HEK293T (cell line): ENCODE measurements around the gene PID1.

Source experiments
- CTCF ChIA-PET: fragments of 350-600 bp; formaldehyde crosslinking; extraction: SDS; loops from one replicate; lab custom pipeline; 2021; ENCODE audit warnings: antibody characterized with exemption, inconsistent platforms; lab: Yijun Ruan, JAX
- POLR2A ChIA-PET: fragments of 350-600 bp; formaldehyde crosslinking; extraction: SDS; loops from one replicate; lab custom pipeline; 2020; ENCODE audit warnings: antibody characterized with exemption, inconsistent platforms; lab: Yijun Ruan, JAX
- DNase-seq: peaks from one replicate; pipeline ENCODE4 v3.0.0; 2012; ENCODE audit warnings: mixed read lengths; ENCODE audit errors: extremely low spot score
- ARNT ChIP-seq: fragments of 450-650 bp; IDR thresholded peaks from 2 replicates; pipeline ENCODE4 v1.6.1; 2017; ENCODE audit warnings: mild to moderate bottlenecking
- BHLHE40 ChIP-seq: fragments of 450-650 bp; IDR thresholded peaks from 2 replicates; pipeline ENCODE4 v1.6.1; 2016; ENCODE audit warnings: mild to moderate bottlenecking, moderate library complexity, borderline replicate concordance
- CTBP1 ChIP-seq: fragments of 450-650 bp; IDR thresholded peaks from 2 replicates; pipeline ENCODE4 v1.6.1; 2016; ENCODE audit warnings: borderline replicate concordance
- ELF4 ChIP-seq: fragments of 450-650 bp; IDR thresholded peaks from 2 replicates; pipeline ENCODE4 v1.6.1; 2017; ENCODE audit warnings: antibody characterized with exemption
- FOXA1 ChIP-seq: fragments of 450-650 bp; IDR thresholded peaks from 2 replicates; pipeline ENCODE4 v1.6.1; 2016; ENCODE audit warnings: mild to moderate bottlenecking
- FOXK2 ChIP-seq: fragments of 450-650 bp; IDR thresholded peaks from 2 replicates; pipeline ENCODE4 v1.6.1; 2016; ENCODE audit warnings: mild to moderate bottlenecking
- FOXM1 ChIP-seq: fragments of 450-650 bp; IDR thresholded peaks from 2 replicates; pipeline ENCODE4 v1.6.1; 2017; ENCODE audit warnings: mild to moderate bottlenecking, borderline replicate concordance
- HDGF ChIP-seq: fragments of 450-650 bp; IDR thresholded peaks from 2 replicates; pipeline ENCODE4 v1.6.1; 2017; ENCODE audit warnings: antibody characterized with exemption, borderline replicate concordance
- L3MBTL2 ChIP-seq: fragments of 450-650 bp; conservative IDR thresholded peaks from 2 replicates; pipeline ENCODE4 v1.6.1; 2016; ENCODE audit warnings: mild to moderate bottlenecking
- LEF1 ChIP-seq: fragments of 450-650 bp; IDR thresholded peaks from 2 replicates; pipeline ENCODE4 v1.6.1; 2017; ENCODE audit warnings: mild to moderate bottlenecking, borderline replicate concordance
- NFRKB ChIP-seq: fragments of 450-650 bp; IDR thresholded peaks from 2 replicates; pipeline ENCODE4 v1.6.1; 2016; ENCODE audit warnings: mild to moderate bottlenecking, moderate library complexity
- PKNOX1 ChIP-seq: fragments of 450-650 bp; IDR thresholded peaks from 2 replicates; pipeline ENCODE4 v1.6.1; 2016
- SP1 ChIP-seq: fragments of 450-650 bp; IDR thresholded peaks from 2 replicates; pipeline ENCODE4 v1.6.1; 2017
- SUZ12 ChIP-seq: fragments of 450-650 bp; IDR thresholded peaks from 2 replicates; pipeline ENCODE4 v1.6.1; 2016; ENCODE audit warnings: mild to moderate bottlenecking
- TARDBP ChIP-seq: fragments of 450-650 bp; IDR thresholded peaks from 2 replicates; pipeline ENCODE4 v1.6.1; 2016
- ZNF384 ChIP-seq: fragments of 450-650 bp; IDR thresholded peaks from 2 replicates; pipeline ENCODE4 v1.6.1; 2016

PID1 gene

GRCh38 chr2:229270551-229271410, at the start of gene PID1:
TSS of gene PID1 (minus strand) at chr2:229271287. CDS start at chr2:229271043, 244 bp downstream.
- ChIA-PET CTCF (no interaction called here), POLR2A (no interaction called here)
- no peak for TF ChIP-seq ELF4
- no peak for TF ChIP-seq ZNF384
- TF ChIP-seq PKNOX1, result no peak
- no peak for TF ChIP-seq FOXA1
- no peak for TF ChIP-seq SUZ12
- no peak for TF ChIP-seq CTBP1
- no peak for TF ChIP-seq ARNT
- TF ChIP-seq FOXM1, result no peak
- no peak for TF ChIP-seq FOXK2
- TF ChIP-seq SP1, result no peak
- no peak for TF ChIP-seq NFRKB
- peak; percentile 18 for DNase-seq

- no peak for DNase-seq
- TF ChIP-seq ELF4 (no peak), ZNF384 (no peak), ARNT (no peak), BHLHE40 (no peak), FOXK2 (no peak), FOXM1 (no peak), PKNOX1 (no peak)
- ChIA-PET CTCF (no interaction called here), POLR2A (no interaction called here)
Observed at GRCh38 chr2:229319558-229319957, 48.5 kb upstream of the PID1 start.

- TF ChIP-seq SUZ12 (no peak), FOXA1 (no peak), ARNT (no peak)
- ChIA-PET POLR2A (no interaction called here), CTCF (no interaction called here)
Observed at GRCh38 chr2:229314117-229314516, 43.0 kb upstream of the PID1 start.

GRCh38 chr2:229313591-229313990, 42.5 kb upstream of the PID1 start:
- POLR2A ChIA-PET, result no interaction called here
- TF ChIP-seq NFRKB (no peak), SP1 (no peak), TARDBP (no peak)
- CTCF ChIA-PET, result no interaction called here
- DNase-seq, result no peak

More at GRCh38 chr2:229314117-229314516, 43.0 kb upstream of the PID1 start:
- DNase-seq, result no peak

- no peak for DNase-seq
- POLR2A ChIA-PET, result no interaction called here
- TF ChIP-seq ZNF384 (no peak), PKNOX1 (no peak), SP1 (no peak)
- CTCF ChIA-PET, result no interaction called here
Observed at GRCh38 chr2:229301237-229301636, 30.1 kb upstream of the PID1 start.

- DNase-seq, result no peak
- POLR2A ChIA-PET, result no interaction called here
Observed at GRCh38 chr2:229300790-229301189, 29.7 kb upstream of the PID1 start.

GRCh38 chr2:229300371-229300770, 29.3 kb upstream of the PID1 start:
- TF ChIP-seq ARNT (no peak), FOXM1 (no peak), HDGF (no peak), PKNOX1 (no peak), FOXA1 (no peak), L3MBTL2 (no peak)
- DNase-seq, result no peak
- POLR2A ChIA-PET, result no interaction called here
- CTCF ChIA-PET, result no interaction called here

More at GRCh38 chr2:229300790-229301189, 29.7 kb upstream of the PID1 start:
- TF ChIP-seq TARDBP (no peak), ZNF384 (no peak), L3MBTL2 (no peak), FOXA1 (no peak), SUZ12 (no peak), NFRKB (no peak), FOXK2 (no peak), LEF1 (no peak), FOXM1 (no peak), CTBP1 (no peak), ARNT (no peak), ELF4 (no peak), HDGF (no peak)
- CTCF ChIA-PET, result no interaction called here
